Brain microvascular endothelial cell (primary cell): ENCODE data around the gene CCL25.

Source experiments
- DNase-seq: peaks from one replicate; pipeline ENCODE4 v3.0.0-alpha.2; 2020
- H3K27ac ChIP-seq: fragments of 250-450 bp; sonication (Bioruptor Pico); 2 replicates; pipeline ENCODE4 v1.5.1; 2020; ENCODE audit warnings: mild to moderate bottlenecking, moderate library complexity
- H3K27me3 ChIP-seq: fragments of 250-450 bp; sonication (Bioruptor Pico); replicated peaks from 2 replicates; pipeline ENCODE4 v1.5.1; 2020; ENCODE audit warnings: mild to moderate bottlenecking
- H3K36me3 ChIP-seq: fragments of 250-450 bp; sonication (Bioruptor Pico); replicated peaks from 2 replicates; pipeline ENCODE4 v1.5.1; 2020; ENCODE audit warnings: mild to moderate bottlenecking
- H3K4me3 ChIP-seq: 2 replicates; pipeline ENCODE4 v1.5.1; 2011; ENCODE audit warnings: low read depth, mild to moderate bottlenecking, control low read depth, low read length, moderate library complexity
- CTCF ChIP-seq: IDR thresholded peaks from 2 replicates; pipeline ENCODE4 v1.5.1; 2011; ENCODE audit warnings: low read depth, mild to moderate bottlenecking, moderate library complexity, low read length, control low read depth, inconsistent platforms; ENCODE audit errors: missing control alignments
- in situ Hi-C: cut with HindIII; loops from 2 replicates; pipeline ENCODE4 v1.10.0; 2017; ENCODE audit warnings: low sequenced_read_pairs, low pct_ligation_motif_present

Gene CCL25

GRCh38 chr19:8090950-8091349 is 38.4 kb downstream of the CCL25 start:
- no peak overlapping the region for H3K4me3 ChIP-seq
- no peak for TF ChIP-seq CTCF
- no peak overlapping the region for H3K27ac ChIP-seq
- in situ Hi-C loops: no loop called here
- no peak for DNase-seq
- H3K27me3 ChIP-seq: no peaks in the 10 kb centered on the region
- H3K36me3 ChIP-seq: no peaks in the 10 kb centered on the region

GRCh38 chr19:8093740-8094139 is 41.2 kb downstream of the CCL25 start:
- Histone ChIP-seq H3K27ac (no peak overlapping the region), H3K4me3 (no peak overlapping the region), H3K36me3 (no peaks in the 10 kb centered on the region), H3K27me3 (no peaks in the 10 kb centered on the region)
- TF ChIP-seq CTCF: no peak
- in situ Hi-C loops: no loop called here
- DNase-seq: no peak

GRCh38 chr19:8094336-8094735 is 41.8 kb downstream of the CCL25 start:
- Histone ChIP-seq H3K27me3 (no peaks in the 10 kb centered on the region), H3K36me3 (no peaks in the 10 kb centered on the region), H3K27ac (no peak overlapping the region), H3K4me3 (no peak overlapping the region)
- TF ChIP-seq CTCF: no peak
- in situ Hi-C loops: no loop called here
- no peak for DNase-seq

GRCh38 chr19:8095354-8095886 is 42.9 kb downstream of the CCL25 start:
- no peaks in the 10 kb centered on the region for H3K27me3 ChIP-seq
- no peak overlapping the region for H3K27ac ChIP-seq
- in situ Hi-C loops: no loop called here
- H3K4me3 ChIP-seq: no peak overlapping the region
- TF ChIP-seq CTCF: no peak
- no peak for DNase-seq
- H3K36me3 ChIP-seq: no peaks in the 10 kb centered on the region

- no peak overlapping the region for H3K27ac ChIP-seq
- no peak for DNase-seq
- no peak overlapping the region for H3K4me3 ChIP-seq
- H3K27me3 ChIP-seq: no peaks in the 10 kb centered on the region
- in situ Hi-C loops: no loop called here
- no peaks in the 10 kb centered on the region for H3K36me3 ChIP-seq
- no peak for TF ChIP-seq CTCF
Measured at GRCh38 chr19:8096071-8096470, 43.5 kb downstream of the CCL25 start.

- H3K36me3 ChIP-seq: no peaks in the 10 kb centered on the region
- no peak for TF ChIP-seq CTCF
- DNase-seq: no peak
- in situ Hi-C loops: no loop called here
- H3K4me3 ChIP-seq: no peak overlapping the region
- H3K27ac ChIP-seq: no peak overlapping the region
- no peaks in the 10 kb centered on the region for H3K27me3 ChIP-seq
Measured at GRCh38 chr19:8097198-8097597, 44.6 kb downstream of the CCL25 start.
